CD4-positive, alpha-beta T cell (primary cell): Measurements from ENCODE around the gene SYNE1. TPM values are rescaled to one million over a fixed set of nuclear protein-coding genes. Genes with fewer than 3 reads are reported as not detected.

Source experiments
- ATAC-seq: fragments of 200-7000 bp; cut with Tn5 transposase; one replicate; pipeline ENCODE4 v1.10.0; 2022; ENCODE audit warnings: mild to moderate bottlenecking; ENCODE audit not compliant: poor library complexity
- CTCF ChIA-PET: fragments of 350-600 bp; sonication (Branson Sonifier 250); formaldehyde crosslinking; loops from one replicate; lab custom pipeline; 2021; ENCODE audit warnings: antibody characterized with exemption, inconsistent platforms; lab: Charles Lee
- POLR2A ChIA-PET: fragments of 350-600 bp; sonication (Branson Sonifier 250); formaldehyde crosslinking; loops from one replicate; lab custom pipeline; 2021; ENCODE audit warnings: antibody characterized with exemption, inconsistent platforms; lab: Charles Lee
- DNase-seq, 14 experiments: peaks; one replicate each; pipeline ENCODE4 v3.0.0-alpha.2; 2013 to 2020; ENCODE audit warnings: mixed read lengths in 2 of 14
- H3K27ac ChIP-seq, 2 donors: one replicate each; pipeline versions ENCODE4 v1.5.1 to v1.7.0; 2013; ENCODE audit warnings: low read length in 2 of 2, low read depth in 1 of 2, mild to moderate bottlenecking in 1 of 2
- H3K27me3 ChIP-seq, 2 experiments: 1 replicate in 1 of 2; 2 replicates in 1 of 2; pipeline versions ENCODE4 v1.6.1 to v1.7.0; 2013; ENCODE audit warnings: low read length in 2 of 2, control low read depth in 1 of 2, mild to moderate bottlenecking in 1 of 2, moderate library complexity in 1 of 2; ENCODE audit not compliant: insufficient read depth in 2 of 2, control insufficient read depth in 1 of 2
- H3K36me3 ChIP-seq: one replicate; pipeline ENCODE4 v1.6.1; 2013; ENCODE audit warnings: low read length, control low read depth; ENCODE audit not compliant: insufficient read depth
- H3K4me1 ChIP-seq: one replicate; pipeline ENCODE4 v1.6.1; 2013; ENCODE audit warnings: low read length, control low read depth; ENCODE audit not compliant: insufficient read depth
- H3K4me3 ChIP-seq: one replicate; pipeline ENCODE4 v1.5.1; 2013; ENCODE audit warnings: mild to moderate bottlenecking, low read length, moderate library complexity
- H3K9me3 ChIP-seq, 2 experiments: 1 replicate in 1 of 2; 2 replicates in 1 of 2; pipeline versions ENCODE4 v1.6.1 to v1.7.0; 2013; ENCODE audit warnings: low read length in 2 of 2, mild to moderate bottlenecking in 2 of 2, control low read depth in 1 of 2, moderate library complexity in 1 of 2; ENCODE audit not compliant: control insufficient read depth in 1 of 2, insufficient read depth in 1 of 2
- H3K27ac Mint-ChIP-seq: one replicate; pipeline ENCODE4 v1.8.0; 2020; ENCODE audit warnings: mixed read lengths
- H3K27me3 Mint-ChIP-seq: one replicate; pipeline ENCODE4 v1.8.0; 2021; ENCODE audit warnings: mixed read lengths
- H3K36me3 Mint-ChIP-seq: one replicate; pipeline ENCODE4 v1.8.0; 2021; ENCODE audit warnings: low read depth, mixed read lengths
- H3K4me1 Mint-ChIP-seq: one replicate; pipeline ENCODE4 v1.8.0; 2021; ENCODE audit warnings: low read depth, mixed read lengths
- H3K4me3 Mint-ChIP-seq: one replicate; pipeline ENCODE4 v1.8.0; 2020; ENCODE audit warnings: mild to moderate bottlenecking, mixed read lengths
- H3K9me3 Mint-ChIP-seq: one replicate; pipeline ENCODE4 v1.8.0; 2020; ENCODE audit warnings: mixed read lengths
- CTCF ChIP-seq: fragments of 200-600 bp; IDR thresholded peaks from one replicate; pipeline ENCODE4 v1.8.0; 2022; ENCODE audit warnings: antibody characterized with exemption, mild to moderate bottlenecking
- intact Hi-C, 2 experiments: fragments of 100-400 bp; cut with DNase I in 1 of 2; cut with micrococcal nuclease in 1 of 2; formaldehyde crosslinking; loops; one replicate each; pipeline versions ENCODE4 v1.15.1 to v1.9.0; 2023 to 2025; cut with DNase I, micrococcal nuclease
- total RNA-seq, 174 experiments: library from RNA in 2 of 174; stranded (reverse) in 2 of 174; gene quantifications; one replicate each; pipeline ENCODE4 v1.2.3 and lab custom pipeline; 2021 to 2026

Gene SYNE1
- total RNA-seq, 2 experiments from 2014 or later = 94.9 to 108 TPM

GRCh38 chr6:152583888-152584287 lies 53.3 kb downstream of the SYNE1 start:
- no peak overlapping the region for H3K4me3 ChIP-seq
- intact Hi-C loops = no loop called here
- POLR2A ChIA-PET = no interaction called here
- no peak overlapping the region for H3K27ac ChIP-seq
- Mint-ChIP-seq H3K4me3 (no peak overlapping the region), H3K27me3 (no peaks in the 10 kb centered on the region), H3K27ac (no peak overlapping the region), H3K9me3 (no peaks in the 10 kb centered on the region), H3K4me1 (no peaks in the 10 kb centered on the region), H3K36me3 (no peaks in the 10 kb centered on the region)
- DNase-seq (no peak), ATAC-seq (no peak)
- H3K27me3 ChIP-seq = no peaks in the 10 kb centered on the region
- no peak for TF ChIP-seq CTCF
- no peaks in the 10 kb centered on the region for H3K36me3 ChIP-seq
- no peaks in the 10 kb centered on the region for H3K9me3 ChIP-seq
- no peaks in the 10 kb centered on the region for H3K4me1 ChIP-seq
- CTCF ChIA-PET = no interaction called here

GRCh38 chr6:152576525-152576924 lies 60.6 kb downstream of the SYNE1 start:
- H3K36me3 Mint-ChIP-seq = no peaks in the 10 kb centered on the region
- Histone ChIP-seq H3K4me3 (no peak overlapping the region), H3K27me3 (no peaks in the 10 kb centered on the region), H3K4me1 (no peaks in the 10 kb centered on the region), H3K9me3 (no peaks in the 10 kb centered on the region), H3K36me3 (no peaks in the 10 kb centered on the region), H3K27ac (no peak overlapping the region)
- no peaks in the 10 kb centered on the region for H3K4me1 Mint-ChIP-seq
- ATAC-seq (no peak), DNase-seq (no peak)
- no peaks in the 10 kb centered on the region for H3K9me3 Mint-ChIP-seq
- peaks cover 8% of the 10 kb centered on the region for H3K27me3 Mint-ChIP-seq
- POLR2A ChIA-PET = no interaction called here
- no peak overlapping the region for H3K27ac Mint-ChIP-seq
- H3K4me3 Mint-ChIP-seq = no peak overlapping the region
- CTCF ChIA-PET = no interaction called here
- no peak for TF ChIP-seq CTCF
- intact Hi-C loops = no loop called here

GRCh38 chr6:152575621-152576150 lies 61.5 kb downstream of the SYNE1 start:
- H3K4me1 Mint-ChIP-seq = no peaks in the 10 kb centered on the region
- peak in 1 of 14 experiments; percentile 0 for DNase-seq
- H3K4me3 Mint-ChIP-seq = no peak overlapping the region
- POLR2A ChIA-PET = no interaction called here
- Histone ChIP-seq H3K4me3 (no peak overlapping the region), H3K9me3 (no peaks in the 10 kb centered on the region), H3K27me3 (no peaks in the 10 kb centered on the region), H3K36me3 (no peaks in the 10 kb centered on the region), H3K4me1 (no peaks in the 10 kb centered on the region), H3K27ac (no peak overlapping the region)
- intact Hi-C loops = no loop called here
- H3K27me3 Mint-ChIP-seq = peaks cover 8% of the 10 kb centered on the region
- no peaks in the 10 kb centered on the region for H3K9me3 Mint-ChIP-seq
- H3K27ac Mint-ChIP-seq = no peak overlapping the region
- no peaks in the 10 kb centered on the region for H3K36me3 Mint-ChIP-seq
- no peak for ATAC-seq
- TF ChIP-seq CTCF = no peak
- CTCF ChIA-PET = no interaction called here
